Panc1 (cell line): ENCODE measurements around the gene HEYL. TPM values are rescaled to one million over a fixed set of nuclear protein-coding genes. Genes with fewer than 3 reads are reported as not detected.

ENCODE experiments used
- ATAC-seq: fragments of 200-7000 bp; cut with Tn5 transposase; 2 replicates; pipeline ENCODE4 v1.9.1; 2020; ENCODE audit warnings: mild to moderate bottlenecking, moderate library complexity
- Bru-seq: library from RNA; stranded (reverse); fragments of 400-500 nt; gene quantifications from one replicate; lab custom pipeline; 2021; lab: Mats Ljungman, UMichigan
- BruChase-seq, 2 experiments: library from RNA; stranded (reverse); fragments of 400-500 nt; gene quantifications; one replicate each; lab custom pipeline; 2021; lab: Mats Ljungman, UMichigan
- BruUV-seq: library from RNA; stranded (reverse); fragments of 400-500 nt; replicated peaks from 2 replicates; lab custom pipeline; 2021; lab: Mats Ljungman, UMichigan
- CTCF ChIA-PET: fragments of 300-600 bp; sonication (Branson Sonifier 250); formaldehyde crosslinking; loops from one replicate; lab custom pipeline; 2022; ENCODE audit warnings: antibody characterized with exemption; lab: Charles Lee
- POLR2A ChIA-PET: fragments of 300-600 bp; sonication (Branson Sonifier 250); formaldehyde crosslinking; loops from one replicate; lab custom pipeline; 2022; ENCODE audit warnings: antibody characterized with exemption; lab: Charles Lee
- DNase-seq: peaks from one replicate; pipeline ENCODE4 v3.0.0-alpha.2; 2010; ENCODE audit warnings: low read depth, low spot score
- H3K27ac ChIP-seq: 2 replicates; pipeline ENCODE4 v1.5.1; 2011; ENCODE audit warnings: mild to moderate bottlenecking, low read length, inconsistent platforms
- H3K27me3 ChIP-seq: fragments of 200-500 bp; sonication (Bioruptor generic); 2 replicates; pipeline ENCODE4 v1.6.0; 2014; ENCODE audit warnings: low read length, inconsistent platforms; ENCODE audit not compliant: control insufficient read depth, insufficient read depth
- H3K36me3 ChIP-seq: fragments of 200-500 bp; sonication (Bioruptor generic); 2 replicates; pipeline ENCODE4 v1.5.1; 2014; ENCODE audit warnings: inconsistent platforms, mild to moderate bottlenecking, low read length, moderate library complexity; ENCODE audit not compliant: control insufficient read depth, insufficient read depth
- H3K4me1 ChIP-seq: 2 replicates; pipeline ENCODE4 v1.5.1; 2011; ENCODE audit warnings: inconsistent platforms, mild to moderate bottlenecking, low read length, moderate library complexity; ENCODE audit not compliant: control insufficient read depth, insufficient read depth
- H3K4me3 ChIP-seq, 2 experiments: 2 replicates each; pipeline ENCODE4 v1.5.1; 2011 to 2012; ENCODE audit warnings: low read depth in 2 of 2, low read length in 2 of 2, mild to moderate bottlenecking in 2 of 2, inconsistent platforms in 1 of 2, moderate library complexity in 1 of 2
- H3K9me3 ChIP-seq: fragments of 200-500 bp; sonication (Bioruptor generic); 2 replicates; pipeline ENCODE4 v1.5.1; 2014; ENCODE audit warnings: low read depth, mild to moderate bottlenecking, inconsistent platforms, low read length, moderate library complexity; ENCODE audit not compliant: control insufficient read depth, insufficient read depth
- POLR2AphosphoS5 ChIP-seq: IDR thresholded peaks from 2 replicates; pipeline ENCODE4 v1.6.1; 2012; ENCODE audit warnings: mild to moderate bottlenecking, low read depth, low read length, moderate library complexity
- REST ChIP-seq, 2 experiments: IDR thresholded peaks; 2 replicates each; pipeline ENCODE4 v1.6.1; 2011 to 2012; ENCODE audit warnings: low read depth in 2 of 2, control low read depth in 1 of 2, low read length in 1 of 2, mild to moderate bottlenecking in 1 of 2, moderate library complexity in 1 of 2; ENCODE audit not compliant: insufficient read depth in 1 of 2
- SIN3A ChIP-seq: IDR thresholded peaks from 2 replicates; pipeline ENCODE4 v1.6.1; 2012; ENCODE audit warnings: low read depth, mild to moderate bottlenecking, low read length, moderate library complexity, borderline replicate concordance; ENCODE audit not compliant: insufficient read depth
- TCF7L2 ChIP-seq: IDR thresholded peaks from 2 replicates; pipeline ENCODE4 v1.6.1; 2011; ENCODE audit warnings: mild to moderate bottlenecking, low read depth, low read length, inconsistent platforms
- in situ Hi-C: cut with HindIII; loops from 2 replicates; pipeline ENCODE4 v1.10.0; 2016; ENCODE audit warnings: low sequenced_read_pairs, low pct_unique_long_range_greater_than_20kb
- intact Hi-C: fragments of 100-400 bp; cut with micrococcal nuclease; formaldehyde crosslinking; loops from one replicate; pipeline ENCODE4 v1.10.0; 2022; ENCODE audit not compliant: unreplicated experiment
- long read RNA-seq: library from polyadenylated mRNA; unstranded; transcript quantifications from one replicate; pipeline ENCODE4 v2.0.0, GENCODE V29; 2021; ENCODE audit not compliant: unreplicated experiment
- polyA plus RNA-seq: library from polyadenylated mRNA; unstranded; fragments of >200 nt; gene quantifications from one replicate; pipeline ENCODE4 v1.2.1, GENCODE V29; 2012; ENCODE audit warnings: missing spikeins; ENCODE audit not compliant: insufficient read length
- total RNA-seq: library from RNA; stranded (reverse); gene quantifications from one replicate; pipeline ENCODE4 v1.2.1, GENCODE V29; 2021; ENCODE audit not compliant: unreplicated experiment
- TF ChIP-seq, protein P1 (sequence below): fragments of 450-650 bp; IDR thresholded peaks from 2 replicates; pipeline ENCODE4 v1.5.1; 2017; ENCODE audit warnings: mild to moderate bottlenecking

The HEYL gene
- total RNA-seq (2.3 TPM), Bru-seq, nascent RNA (percentile 36 among the genes with signal in this experiment), BruChase-seq, experiment 1, labeled RNA remaining after a 2-hour chase (percentile 41 among the genes with signal in this experiment), BruChase-seq, experiment 2, labeled RNA remaining after a 6-hour chase (percentile 33 among the genes with signal in this experiment)
- polyA plus RNA-seq = 2.6 TPM
- long read RNA-seq, partial matches to known transcripts = 1 of 5 reads
- long read RNA-seq, other reads (novel, unspliced or antisense) = 4 of 5 reads

DNA sequence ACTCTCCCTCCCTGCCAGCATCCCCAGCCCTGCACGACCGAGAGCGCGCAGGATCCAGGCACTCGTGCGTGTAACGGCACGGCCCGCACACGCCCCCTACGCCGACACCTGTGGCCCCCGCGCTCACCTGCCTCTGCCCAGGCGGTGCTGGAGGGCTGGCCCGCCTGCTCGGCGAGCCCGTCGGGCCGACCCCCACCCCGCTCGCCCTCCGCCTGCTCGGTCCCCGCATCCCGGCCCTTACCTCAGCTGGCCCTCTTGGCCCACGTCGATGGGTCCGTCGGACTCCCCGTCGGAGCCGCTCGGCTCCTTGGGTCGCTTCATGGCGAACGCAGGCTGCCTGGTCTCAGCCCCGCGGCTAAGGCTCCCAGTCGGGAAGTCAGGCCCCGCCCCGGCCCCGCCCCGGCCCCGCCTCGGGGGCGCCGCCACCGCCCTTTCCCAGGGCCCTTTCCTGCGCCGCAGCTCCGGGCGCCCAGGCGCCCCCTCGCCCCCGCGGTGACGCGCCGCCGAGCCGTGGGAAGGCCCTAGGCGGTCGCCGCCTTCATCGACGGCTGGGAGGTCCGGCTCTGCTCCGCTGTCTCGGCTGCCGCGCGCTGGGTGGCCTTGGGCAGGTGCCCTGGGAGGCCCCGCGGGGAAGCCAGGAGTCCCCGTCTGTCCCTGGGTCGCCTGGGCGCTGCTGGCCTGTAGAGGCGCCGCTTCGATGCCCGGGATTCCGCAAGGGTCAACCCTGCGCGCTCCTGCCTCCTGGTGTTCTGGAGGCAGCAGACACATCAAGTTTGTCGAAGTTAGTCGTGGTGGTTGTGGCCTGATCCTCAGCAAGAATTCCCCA lies at the start of gene HEYL:
TSS of gene HEYL (minus strand) at position 339 of the 826 bp plus-strand sequence. CDS start at position 321, 18 bp downstream.
- Histone ChIP-seq H3K4me3 (peak within 1 kb of the TSS; percentile 55 to 60), H3K4me1 (0 out of 2 replicates have a peak, but pooled peaks cover 2% of the 10 kb centered on the region), H3K27me3 (no peaks in the 10 kb centered on the region), H3K36me3 (no peaks in the 10 kb centered on the region), H3K27ac (peak within 1 kb of the TSS; percentile 69; the same call in 1 of the 2 replicates), H3K9me3 (no peaks in the 10 kb centered on the region)
- intact Hi-C loops = no loop called here
- CTCF ChIA-PET = interaction anchor here (0.7 kb wide), 1 partner anchor 33 kb away, joined by 3 read pairs; no protein-coding TSS in a partner anchor
- no TSS peak for BruUV-seq
- in situ Hi-C loops = no loop called here
- ATAC-seq = peak; percentile 97
- peak; percentile 32 for DNase-seq
- TF ChIP-seq TCF7L2 = no peak
- TF ChIP-seq, protein P1, sequence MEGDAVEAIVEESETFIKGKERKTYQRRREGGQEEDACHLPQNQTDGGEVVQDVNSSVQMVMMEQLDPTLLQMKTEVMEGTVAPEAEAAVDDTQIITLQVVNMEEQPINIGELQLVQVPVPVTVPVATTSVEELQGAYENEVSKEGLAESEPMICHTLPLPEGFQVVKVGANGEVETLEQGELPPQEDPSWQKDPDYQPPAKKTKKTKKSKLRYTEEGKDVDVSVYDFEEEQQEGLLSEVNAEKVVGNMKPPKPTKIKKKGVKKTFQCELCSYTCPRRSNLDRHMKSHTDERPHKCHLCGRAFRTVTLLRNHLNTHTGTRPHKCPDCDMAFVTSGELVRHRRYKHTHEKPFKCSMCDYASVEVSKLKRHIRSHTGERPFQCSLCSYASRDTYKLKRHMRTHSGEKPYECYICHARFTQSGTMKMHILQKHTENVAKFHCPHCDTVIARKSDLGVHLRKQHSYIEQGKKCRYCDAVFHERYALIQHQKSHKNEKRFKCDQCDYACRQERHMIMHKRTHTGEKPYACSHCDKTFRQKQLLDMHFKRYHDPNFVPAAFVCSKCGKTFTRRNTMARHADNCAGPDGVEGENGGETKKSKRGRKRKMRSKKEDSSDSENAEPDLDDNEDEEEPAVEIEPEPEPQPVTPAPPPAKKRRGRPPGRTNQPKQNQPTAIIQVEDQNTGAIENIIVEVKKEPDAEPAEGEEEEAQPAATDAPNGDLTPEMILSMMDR = peak; percentile 83
- TF ChIP-seq SIN3A = no peak
- no peak for TF ChIP-seq REST (IDR thresholded peaks at IDR 0.05; ENCODE audit: insufficient read depth in 1 of 2, low read depth in 2 of 2, low read length in 1 of 2)
- POLR2A ChIA-PET = no interaction called here

DNA sequence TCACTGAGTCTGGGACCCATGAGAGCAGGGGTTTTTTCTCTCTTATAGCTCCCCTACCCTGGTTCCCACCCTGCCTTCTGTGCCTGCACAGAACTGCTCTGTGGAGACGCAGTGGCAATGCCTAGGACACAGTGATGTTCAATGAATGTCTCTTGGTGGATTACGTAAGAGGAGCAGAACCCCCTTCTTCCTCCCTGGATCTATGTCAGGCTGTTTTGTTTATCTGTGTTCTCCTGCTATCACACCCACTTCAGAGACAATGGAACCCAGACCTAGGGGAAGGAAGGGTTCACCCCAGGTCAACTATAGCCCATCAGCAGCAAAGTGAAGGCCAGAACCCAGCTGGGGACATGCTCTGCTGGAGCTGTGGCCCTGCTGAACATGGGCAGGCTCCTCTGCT lies 49.8 kb upstream of the HEYL start:
- Histone ChIP-seq H3K27ac (no peak overlapping the region), H3K9me3 (no peaks in the 10 kb centered on the region), H3K27me3 (peaks cover 10% of the 10 kb centered on the region), H3K36me3 (no peaks in the 10 kb centered on the region), H3K4me1 (peaks cover 3% of the 10 kb centered on the region; the same call in 1 of the 2 replicates), H3K4me3 (no peak overlapping the region)
- ATAC-seq (no peak), DNase-seq (no peak)
- CTCF ChIA-PET = interaction anchor here (0.5 to 0.7 kb wide), 3 partner anchors 14 to 290 kb away, joined by 3 read pairs; no protein-coding TSS in a partner anchor
- TF ChIP-seq POLR2AphosphoS5 = no peak
- no peak for TF ChIP-seq TCF7L2
- no peak for TF ChIP-seq SIN3A
- in situ Hi-C loops = no loop called here
- intact Hi-C loops = no loop called here
- no TSS peak for BruUV-seq
- POLR2A ChIA-PET = no interaction called here
